Peyer's patch (tissue), 4 donors: ENCODE data around the gene WNT9A.

ENCODE experiments used
- CTCF ChIP-seq, 6 experiments: fragments of 450-650 bp in 4 of 6; fragments of 200-600 bp in 2 of 6; sonication (generic) in 1 of 6; IDR thresholded peaks; one replicate each; pipeline ENCODE4 v1.5.1; 2017 to 2019; ENCODE audit warnings: antibody characterized with exemption in 6 of 6, mild to moderate bottlenecking in 3 of 6, moderate library complexity in 1 of 6
- POLR2A ChIP-seq, 2 donors: fragments of 450-650 bp; IDR thresholded peaks; one replicate each; pipeline ENCODE4 v1.5.1; 2017; ENCODE audit warnings: antibody characterized with exemption in 2 of 2, mild to moderate bottlenecking in 2 of 2, moderate library complexity in 2 of 2

- TF ChIP-seq POLR2A (IDR thresholded peaks at IDR 0.05) (no peak), CTCF (IDR thresholded peaks at IDR 0.05) (no peak)
Measured at GRCh38 chr1:227886993-227887696, 60.6 kb downstream of the WNT9A start.
